LNCaP clone FGC (cell line): ENCODE measurements around the gene PRXL2B.

Source experiments
- DNase-seq: peaks from one replicate; pipeline ENCODE4 v3.0.0-alpha.2; 2011; ENCODE audit warnings: low read depth
- H3K4me3 ChIP-seq: 2 replicates; pipeline ENCODE4 v1.5.1; 2011; ENCODE audit warnings: mild to moderate bottlenecking, low read depth, low read length, control low read depth
- CTCF ChIP-seq: IDR thresholded peaks from 2 replicates; pipeline ENCODE4 v1.5.1; 2012; ENCODE audit warnings: mild to moderate bottlenecking; ENCODE audit not compliant: control insufficient read depth, insufficient read depth; ENCODE audit errors: extremely low read depth

Gene PRXL2B

GRCh38 chr1:2633936-2634491 lies 47.4 kb downstream of the PRXL2B start:
- no peak for TF ChIP-seq CTCF
- H3K4me3 ChIP-seq, result no peak overlapping the region
- no peak for DNase-seq

GRCh38 chr1:2635361-2636010 lies 48.9 kb downstream of the PRXL2B start:
- no peak for TF ChIP-seq CTCF

GRCh38 chr1:2636733-2637132 lies 50.2 kb downstream of the PRXL2B start:
- no peak overlapping the region for H3K4me3 ChIP-seq
- no peak for DNase-seq
- TF ChIP-seq CTCF, result no peak

More at GRCh38 chr1:2635361-2636010, 48.9 kb downstream of the PRXL2B start:
- no peak overlapping the region for H3K4me3 ChIP-seq
- no peak for DNase-seq

- no peak for DNase-seq
- no peak overlapping the region for H3K4me3 ChIP-seq
- no peak for TF ChIP-seq CTCF
Measured at GRCh38 chr1:2637442-2638145, 51.0 kb downstream of the PRXL2B start.

- DNase-seq, result no peak
- TF ChIP-seq CTCF, result no peak
- no peak overlapping the region for H3K4me3 ChIP-seq
Measured at GRCh38 chr1:2638466-2639115, 52.0 kb downstream of the PRXL2B start.

GRCh38 chr1:2639203-2639602 lies 52.6 kb downstream of the PRXL2B start:
- TF ChIP-seq CTCF, result no peak
- no peak for DNase-seq
- no peak overlapping the region for H3K4me3 ChIP-seq
